Astrocyte of the spinal cord (primary cell): ENCODE measurements around the gene FSIP2.

Experiments used
- DNase-seq: peaks from one replicate; pipeline ENCODE4 v3.0.0; 2011; ENCODE audit warnings: low read depth, low spot score
- H3K4me3 ChIP-seq: 2 replicates; pipeline ENCODE4 v1.5.1; 2011; ENCODE audit warnings: low read depth, mild to moderate bottlenecking, low read length, moderate library complexity
- CTCF ChIP-seq: IDR thresholded peaks from 2 replicates; pipeline ENCODE4 v1.5.1; 2012; ENCODE audit warnings: low read depth, mild to moderate bottlenecking, low read length, inconsistent platforms
- in situ Hi-C: cut with HindIII; loops from 2 replicates; pipeline ENCODE4 v1.10.0; 2017; ENCODE audit warnings: low sequenced_read_pairs

FSIP2 gene

GRCh38 chr2:185802926-185803325 is 64.3 kb downstream of the FSIP2 start:
- H3K4me3 ChIP-seq, result no peak overlapping the region
- no peak for TF ChIP-seq CTCF
- in situ Hi-C loops, result no loop called here
- no peak for DNase-seq

- H3K4me3 ChIP-seq, result no peak overlapping the region
- in situ Hi-C loops, result no loop called here
- no peak for DNase-seq
- no peak for TF ChIP-seq CTCF
These were observed 68.2 kb downstream of the FSIP2 start for GRCh38 chr2:185806783-185807182.

- no peak for DNase-seq
- no peak for TF ChIP-seq CTCF
- H3K4me3 ChIP-seq, result no peak overlapping the region
- in situ Hi-C loops, result no loop called here
These were observed 68.7 kb downstream of the FSIP2 start for GRCh38 chr2:185807351-185807750.

- in situ Hi-C loops, result no loop called here
- no peak for DNase-seq
- TF ChIP-seq CTCF, result no peak
- no peak overlapping the region for H3K4me3 ChIP-seq
These were observed 73.0 kb downstream of the FSIP2 start for GRCh38 chr2:185811580-185811979.

- no peak for DNase-seq
- H3K4me3 ChIP-seq, result no peak overlapping the region
- TF ChIP-seq CTCF, result no peak
- in situ Hi-C loops, result no loop called here
These were observed 75.1 kb downstream of the FSIP2 start for GRCh38 chr2:185813707-185814106.

- TF ChIP-seq CTCF, result no peak
- no peak for DNase-seq
- H3K4me3 ChIP-seq, result no peak overlapping the region
- in situ Hi-C loops, result no loop called here
These were observed 79.4 kb downstream of the FSIP2 start for GRCh38 chr2:185817991-185818390.

GRCh38 chr2:185821467-185821866 is 82.9 kb downstream of the FSIP2 start:
- in situ Hi-C loops, result no loop called here
- DNase-seq, result no peak
- H3K4me3 ChIP-seq, result no peak overlapping the region
- no peak for TF ChIP-seq CTCF
